Upper lobe of left lung (tissue), 6 donors: ENCODE measurements around the gene AMBP. TPM values are rescaled to one million over a fixed set of nuclear protein-coding genes. Genes with fewer than 3 reads are reported as not detected.

Source experiments
- ATAC-seq, 2 donors: fragments of 200-7000 bp; cut with Tn5 transposase; one replicate each; pipeline ENCODE4 v1.9.1; 2022; ENCODE audit warnings: mild to moderate bottlenecking in 2 of 2, moderate library complexity in 2 of 2; ENCODE audit not compliant: low FRiP score in 2 of 2
- DNase-seq, 2 donors: peaks; one replicate each; pipeline ENCODE4 v3.0.0-alpha.2; 2019 to 2020
- H3K27ac ChIP-seq, 4 donors: fragments of 200-600 bp; sonication (generic); one replicate each; pipeline ENCODE4 v1.5.1; 2016 to 2019
- H3K27me3 ChIP-seq, 4 donors: fragments of 200-600 bp; sonication (generic); one replicate each; pipeline ENCODE4 v1.5.1; 2017 to 2019
- H3K36me3 ChIP-seq, 4 donors: fragments of 200-600 bp; sonication (generic); one replicate each; pipeline ENCODE4 v1.5.1; 2016 to 2019
- H3K4me1 ChIP-seq, 4 donors: fragments of 200-600 bp; sonication (generic); one replicate each; pipeline ENCODE4 v1.5.1; 2018 to 2019
- H3K4me3 ChIP-seq, 4 donors: fragments of 200-600 bp; sonication (generic); one replicate each; pipeline ENCODE4 v1.5.1; 2017 to 2019; ENCODE audit warnings: mild to moderate bottlenecking in 2 of 4, moderate library complexity in 1 of 4
- H3K9me3 ChIP-seq, 4 donors: fragments of 200-600 bp; sonication (generic); one replicate each; pipeline ENCODE4 v1.5.1; 2018 to 2019
- EP300 ChIP-seq, 4 donors: sonication (generic); formaldehyde crosslinking; IDR thresholded peaks; one replicate each; pipeline ENCODE4 v1.5.1; 2017; ENCODE audit warnings: antibody characterized with exemption in 4 of 4, control low read depth in 2 of 4
- POLR2A ChIP-seq, 4 donors: fragments of 450-650 bp; IDR thresholded peaks; one replicate each; pipeline ENCODE4 v1.5.1; 2016 to 2017; ENCODE audit warnings: antibody characterized with exemption in 4 of 4, mild to moderate bottlenecking in 2 of 4
- POLR2AphosphoS5 ChIP-seq, 2 donors: sonication (generic); formaldehyde crosslinking; IDR thresholded peaks; one replicate each; pipeline ENCODE4 v1.5.1; 2017; ENCODE audit warnings: antibody characterized with exemption in 2 of 2
- WGBS, 2 donors: methylation state at CpG; one replicate each; pipeline ENCODE4 v1.1.5; 2017 to 2018; 5-methylcytosine and 5-hydroxymethylcytosine counted together
- total RNA-seq, 6 donors: library from RNA; depleted of rRNA in 4 of 6; stranded (reverse); fragments of >200 nt in 4 of 6; gene quantifications; one replicate each; pipeline versions ENCODE4 v1.1.0 to v1.2.1, GENCODE V29; 2016 to 2021
- TF ChIP-seq, protein P1 (sequence below), 6 experiments: fragments of 450-650 bp in 4 of 6; fragments of 200-600 bp in 2 of 6; sonication (generic) in 2 of 6; IDR thresholded peaks; one replicate each; pipeline ENCODE4 v1.5.1; 2016 to 2019; ENCODE audit warnings: antibody characterized with exemption in 6 of 6
- donor health status: DM: no; HTN: no; CAD: no; lungs with moderate emphysema.
- donor health status: DM: no; HTN: yes; CAD: no; lungs with severe emphysema.

Gene AMBP
- total RNA-seq, 6 donors from 2014 or later, result 0.46 to 4.0 (median 3.1) TPM; not detected in 3

DNA sequence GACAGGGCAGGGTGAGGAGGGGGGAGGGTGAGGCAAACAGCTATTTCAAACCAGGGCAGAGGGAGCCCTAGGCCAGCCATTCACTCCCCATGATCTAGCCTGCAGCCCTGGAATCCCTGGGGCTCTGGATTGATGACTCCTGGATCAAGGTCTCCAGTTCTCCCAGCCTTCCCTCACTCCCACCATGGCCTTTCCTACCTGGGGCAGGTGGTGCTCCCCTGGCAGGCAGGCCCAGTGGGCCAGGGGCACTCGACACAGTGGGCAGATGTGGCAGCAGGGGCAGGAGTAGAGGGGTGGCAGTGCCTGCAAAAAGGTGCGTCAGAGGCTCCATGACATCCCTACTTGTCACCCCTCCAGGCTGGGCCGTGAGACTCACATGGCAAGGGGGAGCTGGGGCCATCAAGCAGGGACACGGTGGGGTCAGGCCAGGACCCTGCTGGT is 15.0 kb upstream of the AMBP start:
- DNase-seq (no peak), ATAC-seq (no peak)

DNA sequence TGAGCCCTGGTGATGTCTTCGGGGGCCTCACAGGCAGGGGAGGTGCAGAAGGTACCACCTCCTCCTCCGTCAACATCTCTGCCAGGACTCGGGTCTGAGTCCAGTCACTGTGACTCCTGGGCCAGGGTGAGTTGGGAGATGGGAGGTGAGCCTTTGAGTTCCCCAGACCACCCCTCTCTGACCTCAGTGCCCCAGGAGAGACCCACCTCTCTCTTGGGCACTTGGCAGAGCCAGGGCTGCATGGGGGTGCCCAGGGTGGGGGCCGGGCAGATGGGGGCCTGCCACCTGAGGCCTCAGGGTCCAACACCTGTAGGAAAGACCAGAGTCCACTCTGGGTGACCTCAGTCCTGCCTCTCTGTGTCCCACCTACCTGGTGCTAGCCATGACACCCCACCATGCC is 14.2 kb upstream of the AMBP start:
- DNase-seq, result no peak
- ATAC-seq, result no peak
- H3K9me3 ChIP-seq, result no peaks in the 10 kb centered on the region
- H3K36me3 ChIP-seq, result no peaks in the 10 kb centered on the region
- WGBS, 2 donors, result 94% methylated on average over 3 to 4 of the region's 4 CpGs
- H3K4me1 ChIP-seq, result peaks cover 0 to 2% (median 0%) of the 10 kb centered on the region in 4 donors
- H3K27me3 ChIP-seq, result no peaks in the 10 kb centered on the region
- H3K27ac ChIP-seq, result no peak overlapping the region
- no peak overlapping the region for H3K4me3 ChIP-seq
- TF ChIP-seq POLR2A (IDR thresholded peaks at IDR 0.05), result no peak
- TF ChIP-seq EP300 (IDR thresholded peaks at IDR 0.05), result no peak
- TF ChIP-seq, protein P1, sequence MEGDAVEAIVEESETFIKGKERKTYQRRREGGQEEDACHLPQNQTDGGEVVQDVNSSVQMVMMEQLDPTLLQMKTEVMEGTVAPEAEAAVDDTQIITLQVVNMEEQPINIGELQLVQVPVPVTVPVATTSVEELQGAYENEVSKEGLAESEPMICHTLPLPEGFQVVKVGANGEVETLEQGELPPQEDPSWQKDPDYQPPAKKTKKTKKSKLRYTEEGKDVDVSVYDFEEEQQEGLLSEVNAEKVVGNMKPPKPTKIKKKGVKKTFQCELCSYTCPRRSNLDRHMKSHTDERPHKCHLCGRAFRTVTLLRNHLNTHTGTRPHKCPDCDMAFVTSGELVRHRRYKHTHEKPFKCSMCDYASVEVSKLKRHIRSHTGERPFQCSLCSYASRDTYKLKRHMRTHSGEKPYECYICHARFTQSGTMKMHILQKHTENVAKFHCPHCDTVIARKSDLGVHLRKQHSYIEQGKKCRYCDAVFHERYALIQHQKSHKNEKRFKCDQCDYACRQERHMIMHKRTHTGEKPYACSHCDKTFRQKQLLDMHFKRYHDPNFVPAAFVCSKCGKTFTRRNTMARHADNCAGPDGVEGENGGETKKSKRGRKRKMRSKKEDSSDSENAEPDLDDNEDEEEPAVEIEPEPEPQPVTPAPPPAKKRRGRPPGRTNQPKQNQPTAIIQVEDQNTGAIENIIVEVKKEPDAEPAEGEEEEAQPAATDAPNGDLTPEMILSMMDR (IDR thresholded peaks at IDR 0.05), result no peak
- no peak for TF ChIP-seq POLR2AphosphoS5 (IDR thresholded peaks at IDR 0.05)

More for the DNA sequence above, 15.0 kb upstream of the AMBP start:
- TF ChIP-seq POLR2AphosphoS5 (IDR thresholded peaks at IDR 0.05) (no peak), EP300 (IDR thresholded peaks at IDR 0.05) (no peak), POLR2A (IDR thresholded peaks at IDR 0.05) (no peak)
- TF ChIP-seq, protein P1 (IDR thresholded peaks at IDR 0.05), result no peak
- Histone ChIP-seq H3K9me3 (no peaks in the 10 kb centered on the region), H3K27me3 (peaks cover 0 to 6% (median 1%) of the 10 kb centered on the region in 4 donors), H3K4me1 (peaks cover 4 to 9% (median 7%) of the 10 kb centered on the region in 4 donors), H3K36me3 (no peaks in the 10 kb centered on the region), H3K4me3 (no peak overlapping the region), H3K27ac (no peak overlapping the region)
- 90 to 100% methylated on average over 1 to 4 of the region's 4 CpGs for WGBS, 2 donors

DNA sequence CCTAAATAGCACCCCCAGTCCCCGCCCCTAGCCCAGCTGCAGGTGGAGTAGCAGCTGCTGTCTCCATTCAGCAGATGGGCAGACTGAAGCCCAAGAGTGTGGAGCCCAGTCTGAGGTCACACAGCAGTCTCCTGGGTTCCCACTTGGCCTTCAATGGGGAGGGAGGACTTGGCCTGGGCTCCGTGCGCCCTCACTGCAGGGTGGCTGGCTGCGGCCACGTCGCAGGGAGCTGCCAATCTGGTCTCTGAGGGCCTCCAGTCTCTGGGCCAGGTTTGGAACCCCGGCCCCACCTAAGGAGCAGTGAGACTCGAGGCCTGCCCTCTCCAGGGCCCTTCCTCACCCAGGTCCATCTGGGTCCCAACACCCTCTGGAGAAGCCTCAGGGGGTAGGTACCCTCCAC is 13.6 kb upstream of the AMBP start:
- no peak for DNase-seq
- ATAC-seq, result no peak
- no peaks in the 10 kb centered on the region for H3K36me3 ChIP-seq
- no peak overlapping the region for H3K27ac ChIP-seq
- H3K4me3 ChIP-seq, result no peak overlapping the region
- 90 to 93% methylated on average over 2 to 4 of the region's 8 CpGs for WGBS, 2 donors
- no peaks in the 10 kb centered on the region for H3K27me3 ChIP-seq
- H3K4me1 ChIP-seq, result no peaks in the 10 kb centered on the region
- no peaks in the 10 kb centered on the region for H3K9me3 ChIP-seq
- TF ChIP-seq EP300 (IDR thresholded peaks at IDR 0.05) (no peak), POLR2AphosphoS5 (IDR thresholded peaks at IDR 0.05) (no peak), POLR2A (IDR thresholded peaks at IDR 0.05) (no peak)
- TF ChIP-seq, protein P1 (IDR thresholded peaks at IDR 0.05), result no peak

DNA sequence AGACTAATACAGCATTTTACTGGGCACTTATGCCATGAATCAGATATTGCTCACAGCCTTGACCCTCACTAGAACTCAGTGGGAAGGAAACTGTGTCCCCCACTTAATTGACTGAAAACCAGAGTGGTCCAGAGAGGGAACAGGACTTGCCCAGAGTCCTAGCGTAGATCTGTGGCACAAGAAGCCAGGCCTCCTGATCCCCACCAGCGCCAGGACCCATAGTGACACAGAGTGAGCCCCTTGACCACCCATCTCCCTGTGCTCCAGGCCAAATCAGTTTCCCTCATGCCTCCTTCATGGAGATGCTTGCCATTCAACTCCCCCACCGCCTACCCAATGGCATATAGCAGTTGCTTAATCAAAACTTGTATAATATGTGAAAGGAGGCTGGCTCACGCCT is 12.7 kb upstream of the AMBP start:
- no peak for DNase-seq
- no peaks in the 10 kb centered on the region for H3K9me3 ChIP-seq
- WGBS, 2 donors, result 88 to 93% methylated on average over 4 of the region's 4 CpGs
- no peak overlapping the region for H3K27ac ChIP-seq
- H3K36me3 ChIP-seq, result no peaks in the 10 kb centered on the region
- no peak overlapping the region for H3K4me3 ChIP-seq
- no peak for ATAC-seq
- TF ChIP-seq POLR2A (IDR thresholded peaks at IDR 0.05), result no peak
- TF ChIP-seq, protein P1 (IDR thresholded peaks at IDR 0.05), result no peak
- TF ChIP-seq EP300 (IDR thresholded peaks at IDR 0.05), result no peak
- no peak for TF ChIP-seq POLR2AphosphoS5 (IDR thresholded peaks at IDR 0.05)
- no peaks in the 10 kb centered on the region for H3K27me3 ChIP-seq
- no peaks in the 10 kb centered on the region for H3K4me1 ChIP-seq

DNA sequence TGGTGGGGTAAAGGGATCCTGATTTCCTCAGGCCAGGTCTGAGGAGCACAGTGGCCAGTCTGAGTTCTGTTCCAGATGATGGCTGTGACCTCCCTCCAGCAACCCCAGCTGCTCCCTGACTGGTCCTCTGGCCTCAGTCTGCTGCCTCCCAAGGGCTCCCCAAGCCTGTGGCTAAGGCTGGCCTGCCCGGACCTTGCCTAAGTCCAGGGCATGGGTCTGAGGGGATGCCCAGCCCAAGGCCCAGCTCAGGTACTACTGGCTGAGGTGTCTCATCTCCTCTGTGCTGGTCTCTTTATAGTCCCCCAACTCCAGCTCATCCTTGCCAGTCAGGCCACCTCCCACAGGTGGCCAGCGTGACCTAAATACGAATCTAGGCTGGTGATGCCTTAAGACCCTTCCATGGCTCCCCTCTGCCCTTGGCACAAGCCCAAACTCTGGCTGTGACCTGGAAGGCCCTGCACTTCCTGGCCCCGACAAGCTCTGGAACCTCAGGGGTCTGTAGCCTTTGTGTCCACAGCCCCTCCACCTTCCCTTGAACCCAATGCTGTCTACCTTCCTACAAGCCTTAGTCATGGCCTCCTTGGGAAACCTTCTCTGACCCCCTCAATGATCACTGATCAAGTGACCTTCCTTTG is 11.2 kb upstream of the AMBP start:
- Histone ChIP-seq H3K27me3 (no peaks in the 10 kb centered on the region), H3K9me3 (no peaks in the 10 kb centered on the region), H3K36me3 (no peaks in the 10 kb centered on the region), H3K27ac (no peak overlapping the region), H3K4me1 (no peaks in the 10 kb centered on the region), H3K4me3 (no peak overlapping the region)
- TF ChIP-seq, protein P1 (IDR thresholded peaks at IDR 0.05), result no peak
- TF ChIP-seq POLR2AphosphoS5 (IDR thresholded peaks at IDR 0.05), result no peak
- TF ChIP-seq POLR2A (IDR thresholded peaks at IDR 0.05), result no peak
- TF ChIP-seq EP300 (IDR thresholded peaks at IDR 0.05), result no peak
- DNase-seq (peak in 1 of 2 donors; percentile 7), ATAC-seq (no peak)
- 74 to 92% methylated on average over 3 to 4 of the region's 4 CpGs for WGBS, 2 donors
